HepG2 (cell line): Measurements from ENCODE around the gene CR1L. TPM values are rescaled to one million over a fixed set of nuclear protein-coding genes. Genes with fewer than 3 reads are reported as not detected.

ENCODE experiments used
- ARHGAP35 ChIP-seq: sonication (generic); formaldehyde crosslinking; IDR thresholded peaks from 2 replicates; pipeline ENCODE4 v1.9.0; 2022; ENCODE audit warnings: mild to moderate bottlenecking, inconsistent platforms, moderate library complexity, missing genetic modification reagents, borderline replicate concordance
- ARID2 ChIP-seq: sonication (generic); formaldehyde crosslinking; IDR thresholded peaks from 2 replicates; pipeline ENCODE4 v1.8.1; 2022; ENCODE audit warnings: mild to moderate bottlenecking, missing genetic modification reagents, borderline replicate concordance
- ATAD3A ChIP-seq: sonication (generic); formaldehyde crosslinking; IDR thresholded peaks from 2 replicates; pipeline ENCODE4 v1.4.0; 2020; ENCODE audit warnings: missing genetic modification reagents
- CAMTA2 ChIP-seq: sonication (generic); formaldehyde crosslinking; IDR thresholded peaks from 2 replicates; pipeline ENCODE4 v1.4.0; 2020; ENCODE audit warnings: mild to moderate bottlenecking, missing genetic modification reagents, borderline replicate concordance
- CBFB ChIP-seq: sonication (generic); formaldehyde crosslinking; IDR thresholded peaks from 2 replicates; pipeline ENCODE4 v1.4.0; 2020; ENCODE audit warnings: missing genetic modification reagents
- CHD2 ChIP-seq: IDR thresholded peaks from 2 replicates; pipeline ENCODE4 v1.6.1; 2011; ENCODE audit warnings: low read depth, low read length, improper control_type of control experiment
- ETV6 ChIP-seq: sonication (generic); formaldehyde crosslinking; conservative IDR thresholded peaks from 2 replicates; pipeline ENCODE4 v1.4.0; 2020; ENCODE audit warnings: missing genetic modification reagents
- KLF12 ChIP-seq: sonication (generic); formaldehyde crosslinking; IDR thresholded peaks from 2 replicates; pipeline ENCODE4 v1.4.0; 2020; ENCODE audit warnings: missing genetic modification reagents, borderline replicate concordance
- KLF9 ChIP-seq: IDR thresholded peaks from 2 replicates; pipeline ENCODE4 v1.6.1; 2016; ENCODE audit warnings: low read depth
- MED8 ChIP-seq: sonication (generic); formaldehyde crosslinking; IDR thresholded peaks from 2 replicates; pipeline ENCODE4 v1.8.1; 2023; ENCODE audit warnings: mild to moderate bottlenecking, missing genetic modification reagents; ENCODE audit not compliant: insufficient replicate concordance
- MTA3 ChIP-seq: sonication (generic); formaldehyde crosslinking; IDR thresholded peaks from 2 replicates; pipeline ENCODE4 v1.4.0; 2020; ENCODE audit warnings: missing genetic modification reagents
- PCBP1 ChIP-seq: fragments of 200-400 bp; formaldehyde crosslinking; IDR thresholded peaks from 2 replicates; pipeline ENCODE4 v1.6.1; 2017; ENCODE audit warnings: mild to moderate bottlenecking, low read depth, low read length, borderline replicate concordance
- RARA ChIP-seq: IDR thresholded peaks from 2 replicates; pipeline ENCODE4 v1.6.1; 2016; ENCODE audit warnings: missing genetic modification reagents, missing compliant biosample characterization
- ZBTB38 ChIP-seq: sonication (generic); formaldehyde crosslinking; IDR thresholded peaks from 2 replicates; pipeline ENCODE4 v1.5.1; 2020; ENCODE audit warnings: mild to moderate bottlenecking, missing genetic modification reagents
- ZMAT3 ChIP-seq: sonication (generic); formaldehyde crosslinking; conservative IDR thresholded peaks from 2 replicates; pipeline ENCODE4 v1.7.0; 2021; ENCODE audit warnings: missing genetic modification reagents
- ZMYM4 ChIP-seq: sonication (generic); formaldehyde crosslinking; IDR thresholded peaks from 2 replicates; pipeline ENCODE4 v1.8.1; 2023; ENCODE audit warnings: mild to moderate bottlenecking, missing genetic modification reagents
- ZNF17 ChIP-seq: sonication (generic); formaldehyde crosslinking; IDR thresholded peaks from 2 replicates; pipeline ENCODE4 v1.5.0; 2020; ENCODE audit warnings: mild to moderate bottlenecking, missing genetic modification reagents
- ZNF367 ChIP-seq: sonication (generic); formaldehyde crosslinking; IDR thresholded peaks from 2 replicates; pipeline ENCODE4 v1.4.0; 2020; ENCODE audit warnings: missing genetic modification reagents, borderline replicate concordance
- ZNF605 ChIP-seq: sonication (generic); formaldehyde crosslinking; IDR thresholded peaks from 2 replicates; pipeline ENCODE4 v1.8.0; 2022; ENCODE audit warnings: mild to moderate bottlenecking, missing genetic modification reagents
- ZNF7 ChIP-seq: IDR thresholded peaks from 2 replicates; pipeline ENCODE4 v1.6.1; 2016; ENCODE audit warnings: missing biosample characterization, missing genetic modification reagents
- ZNF75D ChIP-seq: sonication (generic); formaldehyde crosslinking; IDR thresholded peaks from 2 replicates; pipeline ENCODE4 v1.8.1; 2023; ENCODE audit warnings: missing genetic modification reagents, mild to moderate bottlenecking, borderline replicate concordance
- ZNF883 ChIP-seq: sonication (generic); formaldehyde crosslinking; IDR thresholded peaks from 2 replicates; pipeline ENCODE4 v1.5.1; 2020; ENCODE audit warnings: mild to moderate bottlenecking, missing genetic modification reagents; ENCODE audit errors: not compliant biosample characterization
- polyA plus RNA-seq, 8 experiments: library from polyadenylated mRNA; depleted of rRNA in 3 of 8; stranded (reverse) in 7 of 8; unstranded in 1 of 8; fragments of >200 nt; fragmentation: Illumina TruSeq in 4 of 8; extraction: Trizol in 4 of 8; gene quantifications; 2 replicates each; pipeline versions ENCODE4 v1.2.1 to v1.2.3, GENCODE V29; 2011 to 2016; ENCODE audit warnings: low read depth in 4 of 8, missing spikeins in 1 of 8, mixed read lengths in 1 of 8; ENCODE audit not compliant: insufficient read depth in 1 of 8
- total RNA-seq, 5 experiments: library from RNA; depleted of rRNA; stranded (reverse); fragments of >200 nt; fragmentation: Illumina TruSeq; extraction: Trizol; gene quantifications; 2 replicates each; pipeline ENCODE4 v1.2.3, GENCODE V29; 2016; ENCODE audit warnings: low read depth in 1 of 5
- TF ChIP-seq, protein P1 (sequence below): sonication (generic); formaldehyde crosslinking; conservative IDR thresholded peaks from 2 replicates; pipeline ENCODE4 v1.8.1; 2023; ENCODE audit warnings: missing genetic modification reagents
- TF ChIP-seq, protein P2 (sequence below): sonication (generic); formaldehyde crosslinking; IDR thresholded peaks from 2 replicates; pipeline ENCODE4 v1.5.1; 2020; ENCODE audit warnings: missing genetic modification reagents, mild to moderate bottlenecking, borderline replicate concordance
- TF ChIP-seq, protein P3 (sequence below): sonication (generic); formaldehyde crosslinking; conservative IDR thresholded peaks from 2 replicates; pipeline ENCODE4 v1.4.0; 2020; ENCODE audit warnings: missing genetic modification reagents
- TF ChIP-seq, protein P4 (sequence below): IDR thresholded peaks from 2 replicates; pipeline ENCODE4 v1.6.1; 2016; ENCODE audit warnings: missing compliant biosample characterization, missing genetic modification reagents, borderline replicate concordance

CR1L gene
- total and polyA plus RNA-seq, 2 of the 13 experiments (the other 11 are each of a cell fraction or from before 2014, with no cell fraction given) = not detected

GRCh38 chr1:207751790-207752455, 107.0 kb downstream of the CR1L start, which contains the start of gene CD46 (continued):
- TF ChIP-seq, protein P1, sequence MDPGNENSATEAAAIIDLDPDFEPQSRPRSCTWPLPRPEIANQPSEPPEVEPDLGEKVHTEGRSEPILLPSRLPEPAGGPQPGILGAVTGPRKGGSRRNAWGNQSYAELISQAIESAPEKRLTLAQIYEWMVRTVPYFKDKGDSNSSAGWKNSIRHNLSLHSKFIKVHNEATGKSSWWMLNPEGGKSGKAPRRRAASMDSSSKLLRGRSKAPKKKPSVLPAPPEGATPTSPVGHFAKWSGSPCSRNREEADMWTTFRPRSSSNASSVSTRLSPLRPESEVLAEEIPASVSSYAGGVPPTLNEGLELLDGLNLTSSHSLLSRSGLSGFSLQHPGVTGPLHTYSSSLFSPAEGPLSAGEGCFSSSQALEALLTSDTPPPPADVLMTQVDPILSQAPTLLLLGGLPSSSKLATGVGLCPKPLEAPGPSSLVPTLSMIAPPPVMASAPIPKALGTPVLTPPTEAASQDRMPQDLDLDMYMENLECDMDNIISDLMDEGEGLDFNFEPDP (CRISPR knock-in tag) = no peak
- TF ChIP-seq MED8 (CRISPR knock-in tag) (no peak), ZNF17 (CRISPR knock-in tag) (no peak), ARHGAP35 (no peak), ZNF75D (CRISPR knock-in tag) (no peak), ARID2 (peak; percentile 89), CHD2 (no peak), ZNF7 (CRISPR knock-in tag) (no peak), ATAD3A (CRISPR knock-in tag) (no peak), ZMYM4 (CRISPR knock-in tag) (peak; percentile 91), ZBTB38 (no peak; the same call in 1 of the 2 replicates), ETV6 (CRISPR knock-in tag) (no peak), CAMTA2 (CRISPR knock-in tag) (no peak), ZMAT3 (CRISPR knock-in tag) (0 out of 2 replicates have a peak, but pooled peaks have one; percentile 26), KLF9 (CRISPR knock-in tag) (peak; percentile 98), PCBP1 (no peak), ZNF605 (CRISPR knock-in tag) (no peak; the same call in 1 of the 2 replicates), MTA3 (CRISPR knock-in tag) (no peak), ZNF367 (CRISPR knock-in tag) (no peak), KLF12 (CRISPR knock-in tag) (peak; percentile 64; the same call in 1 of the 2 replicates), ZNF883 (CRISPR knock-in tag) (peak; percentile 70), CBFB (CRISPR knock-in tag) (peak; percentile 32; the same call in 1 of the 2 replicates), RARA (CRISPR knock-in tag) (peak; percentile 57)
- TF ChIP-seq, protein P2, sequence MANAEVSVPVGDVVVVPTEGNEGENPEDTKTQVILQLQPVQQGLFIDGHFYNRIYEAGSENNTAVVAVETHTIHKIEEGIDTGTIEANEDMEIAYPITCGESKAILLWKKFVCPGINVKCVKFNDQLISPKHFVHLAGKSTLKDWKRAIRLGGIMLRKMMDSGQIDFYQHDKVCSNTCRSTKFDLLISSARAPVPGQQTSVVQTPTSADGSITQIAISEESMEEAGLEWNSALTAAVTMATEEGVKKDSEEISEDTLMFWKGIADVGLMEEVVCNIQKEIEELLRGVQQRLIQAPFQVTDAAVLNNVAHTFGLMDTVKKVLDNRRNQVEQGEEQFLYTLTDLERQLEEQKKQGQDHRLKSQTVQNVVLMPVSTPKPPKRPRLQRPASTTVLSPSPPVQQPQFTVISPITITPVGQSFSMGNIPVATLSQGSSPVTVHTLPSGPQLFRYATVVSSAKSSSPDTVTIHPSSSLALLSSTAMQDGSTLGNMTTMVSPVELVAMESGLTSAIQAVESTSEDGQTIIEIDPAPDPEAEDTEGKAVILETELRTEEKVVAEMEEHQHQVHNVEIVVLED = peak; percentile 48; the same call in 1 of the 2 replicates
- TF ChIP-seq, protein P3, sequence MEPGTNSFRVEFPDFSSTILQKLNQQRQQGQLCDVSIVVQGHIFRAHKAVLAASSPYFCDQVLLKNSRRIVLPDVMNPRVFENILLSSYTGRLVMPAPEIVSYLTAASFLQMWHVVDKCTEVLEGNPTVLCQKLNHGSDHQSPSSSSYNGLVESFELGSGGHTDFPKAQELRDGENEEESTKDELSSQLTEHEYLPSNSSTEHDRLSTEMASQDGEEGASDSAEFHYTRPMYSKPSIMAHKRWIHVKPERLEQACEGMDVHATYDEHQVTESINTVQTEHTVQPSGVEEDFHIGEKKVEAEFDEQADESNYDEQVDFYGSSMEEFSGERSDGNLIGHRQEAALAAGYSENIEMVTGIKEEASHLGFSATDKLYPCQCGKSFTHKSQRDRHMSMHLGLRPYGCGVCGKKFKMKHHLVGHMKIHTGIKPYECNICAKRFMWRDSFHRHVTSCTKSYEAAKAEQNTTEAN (CRISPR knock-in tag) = no peak
- TF ChIP-seq, protein P4, sequence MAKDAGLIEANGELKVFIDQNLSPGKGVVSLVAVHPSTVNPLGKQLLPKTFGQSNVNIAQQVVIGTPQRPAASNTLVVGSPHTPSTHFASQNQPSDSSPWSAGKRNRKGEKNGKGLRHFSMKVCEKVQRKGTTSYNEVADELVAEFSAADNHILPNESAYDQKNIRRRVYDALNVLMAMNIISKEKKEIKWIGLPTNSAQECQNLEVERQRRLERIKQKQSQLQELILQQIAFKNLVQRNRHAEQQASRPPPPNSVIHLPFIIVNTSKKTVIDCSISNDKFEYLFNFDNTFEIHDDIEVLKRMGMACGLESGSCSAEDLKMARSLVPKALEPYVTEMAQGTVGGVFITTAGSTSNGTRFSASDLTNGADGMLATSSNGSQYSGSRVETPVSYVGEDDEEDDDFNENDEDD = peak; percentile 78; the same call in 1 of the 2 replicates
